A549 (cell line): ENCODE data around the gene OR10A2. TPM values are rescaled to one million over a fixed set of nuclear protein-coding genes. Genes with fewer than 3 reads are reported as not detected.
"Not testable (repeated sequence)": the region's sequence is repeated elsewhere in the genome, so short reads cannot be mapped to it uniquely, and the experiment has no call there.

Source experiments
- ATAC-seq, 2 experiments: fragments of 200-7000 bp in 1 of 2; fragments of >200 bp in 1 of 2; cut with Nextera tagmentation in 1 of 2; cut with Tn5 transposase in 1 of 2; 3 replicates each; pipeline versions ENCODE4 v1.8.0 to v1.9.1; 2018 to 2020; ENCODE audit warnings: mild to moderate bottlenecking in 1 of 2, moderate library complexity in 1 of 2
- CTCF ChIA-PET: fragments of 300-600 bp; sonication (Branson Sonifier 250); formaldehyde crosslinking; extraction: SDS; loops from one replicate; lab custom pipeline; 2021; ENCODE audit warnings: antibody characterized with exemption, inconsistent platforms; lab: Yijun Ruan, JAX
- POLR2A ChIA-PET: fragments of 350-600 bp; formaldehyde crosslinking; extraction: SDS; loops from one replicate; lab custom pipeline; 2021; ENCODE audit warnings: antibody characterized with exemption, inconsistent platforms; lab: Yijun Ruan, JAX
- DNase-seq, 2 experiments: peaks; one replicate each; pipeline versions ENCODE4 v3.0.0 to v3.0.0-alpha.2; 2011 to 2016; ENCODE audit warnings: low read depth in 1 of 2, low spot score in 1 of 2
- FAIRE-seq: peaks from 2 replicates; lab custom pipeline; 2011; peaks lifted over from hg19 to GRCh38; lab: Jason Lieb, UNC
- H3K27ac ChIP-seq, 2 experiments: fragments of >200 bp; sonication (Bioruptor Twin); formaldehyde crosslinking; 3 replicates each; pipeline ENCODE4 v1.5.1; 2016 to 2017
- H3K4me1 ChIP-seq: fragments of >200 bp; sonication (Bioruptor Twin); formaldehyde crosslinking; 3 replicates; pipeline ENCODE4 v1.6.1; 2016
- H3K4me2 ChIP-seq: fragments of >200 bp; sonication (Bioruptor Twin); formaldehyde crosslinking; 3 replicates; pipeline ENCODE4 v1.6.1; 2016
- H3K4me3 ChIP-seq: fragments of >200 bp; sonication (Bioruptor Twin); formaldehyde crosslinking; 3 replicates; pipeline ENCODE4 v1.5.1; 2016
- H3K9me3 ChIP-seq: fragments of >200 bp; sonication (Bioruptor Twin); formaldehyde crosslinking; 3 replicates; pipeline ENCODE4 v1.6.1; 2016
- CHD4 ChIP-seq: fragments of 200-600 bp; sonication (generic); IDR thresholded peaks from 2 replicates; pipeline ENCODE4 v1.6.1; 2016; ENCODE audit warnings: antibody characterized with exemption, mild to moderate bottlenecking, borderline replicate concordance
- EHF ChIP-seq: fragments of 250-450 bp; sonication (Bioruptor Pico); IDR thresholded peaks from 2 replicates; pipeline ENCODE4 v1.5.0; 2020; ENCODE audit warnings: mild to moderate bottlenecking
- FOXS1 ChIP-seq: fragments of 250-450 bp; sonication (Bioruptor Pico); IDR thresholded peaks from 2 replicates; pipeline ENCODE4 v1.5.0; 2020; ENCODE audit warnings: mild to moderate bottlenecking, moderate library complexity
- HDAC2 ChIP-seq: fragments of 200-600 bp; sonication (generic); IDR thresholded peaks from 2 replicates; pipeline ENCODE4 v1.6.1; 2016
- HEYL ChIP-seq: fragments of 250-450 bp; sonication (Bioruptor Pico); IDR thresholded peaks from 2 replicates; pipeline ENCODE4 v1.8.0; 2021; ENCODE audit warnings: mild to moderate bottlenecking, moderate library complexity
- HMGXB4 ChIP-seq: fragments of 250-450 bp; sonication (Bioruptor Pico); IDR thresholded peaks from 2 replicates; pipeline ENCODE4 v1.5.0; 2021; ENCODE audit warnings: mild to moderate bottlenecking, moderate library complexity, borderline replicate concordance
- HOXB13 ChIP-seq: fragments of 250-450 bp; sonication (Bioruptor Pico); IDR thresholded peaks from 2 replicates; pipeline ENCODE4 v1.5.0; 2020; ENCODE audit warnings: low read depth, mild to moderate bottlenecking, moderate library complexity
- MAFK ChIP-seq: fragments of 450-650 bp; IDR thresholded peaks from 2 replicates; pipeline ENCODE4 v1.6.1; 2014; ENCODE audit not compliant: partially characterized antibody
- MAZ ChIP-seq: fragments of 150-350 bp; IDR thresholded peaks from 2 replicates; pipeline ENCODE4 v1.6.1; 2014; ENCODE audit warnings: antibody characterized with exemption, low read depth, low read length, borderline replicate concordance
- MYC ChIP-seq: IDR thresholded peaks from 2 replicates; pipeline ENCODE4 v1.6.1; 2012; ENCODE audit warnings: mild to moderate bottlenecking, inconsistent platforms, low read length, improper control_type of control experiment, borderline replicate concordance
- RARB ChIP-seq: fragments of 250-450 bp; sonication (Bioruptor Pico); IDR thresholded peaks from 2 replicates; pipeline ENCODE4 v1.8.0; 2021; ENCODE audit warnings: mild to moderate bottlenecking, moderate library complexity
- RCOR1 ChIP-seq: fragments of 150-350 bp; IDR thresholded peaks from 2 replicates; pipeline ENCODE4 v1.6.1; 2014; ENCODE audit warnings: antibody characterized with exemption, low read length, low read depth
- RFX5 ChIP-seq: fragments of 450-650 bp; IDR thresholded peaks from 2 replicates; pipeline ENCODE4 v1.7.1; 2014; ENCODE audit warnings: antibody characterized with exemption, mild to moderate bottlenecking, moderate library complexity
- RNF2 ChIP-seq: fragments of 200-600 bp; sonication (generic); IDR thresholded peaks from 2 replicates; pipeline ENCODE4 v1.6.1; 2016; ENCODE audit warnings: low read depth, mild to moderate bottlenecking, antibody characterized with exemption, moderate library complexity, borderline replicate concordance
- SMC3 ChIP-seq: fragments of >200 bp; sonication (Bioruptor Twin); formaldehyde crosslinking; IDR thresholded peaks from 3 replicates; pipeline ENCODE4 v1.6.1; 2018; ENCODE audit warnings: inconsistent platforms
- SREBF2 ChIP-seq: fragments of 450-650 bp; IDR thresholded peaks from 2 replicates; pipeline ENCODE4 v1.6.1; 2014; ENCODE audit warnings: mild to moderate bottlenecking, moderate library complexity
- ZC3H11A ChIP-seq: fragments of 450-650 bp; IDR thresholded peaks from 2 replicates; pipeline ENCODE4 v1.6.1; 2014; ENCODE audit warnings: antibody characterized with exemption, mild to moderate bottlenecking
- ZFP36 ChIP-seq: fragments of 450-650 bp; IDR thresholded peaks from 2 replicates; pipeline ENCODE4 v1.6.1; 2014; ENCODE audit warnings: borderline replicate concordance; ENCODE audit not compliant: partially characterized antibody
- WGBS: methylation state at CpG from one replicate; pipeline ENCODE4 v1.1.6; 2017; ENCODE audit errors: missing lambda C conversion rate; 5-methylcytosine and 5-hydroxymethylcytosine counted together
- polyA plus RNA-seq, 4 experiments: library from polyadenylated mRNA; depleted of rRNA in 3 of 4; stranded (reverse); fragments of >200 nt; fragmentation: RNase III in 1 of 4; extraction: RNeasy Plus Mini Kit Qiagen cat#74134 plus additional on column Dnase treatment in 1 of 4; gene quantifications; 2 replicates in 3 of 4; 3 replicates in 1 of 4; pipeline ENCODE4 v1.2.3, GENCODE V29; 2011 to 2017
- TF ChIP-seq, protein P1 (sequence below): fragments of 200-600 bp; sonication (generic); IDR thresholded peaks from 2 replicates; pipeline ENCODE4 v1.6.1; 2016; ENCODE audit warnings: antibody characterized with exemption, mild to moderate bottlenecking, moderate library complexity

OR10A2 gene
- polyA plus RNA-seq, 2 of the 4 experiments (the other 2 are of a cell fraction) = not detected

DNA sequence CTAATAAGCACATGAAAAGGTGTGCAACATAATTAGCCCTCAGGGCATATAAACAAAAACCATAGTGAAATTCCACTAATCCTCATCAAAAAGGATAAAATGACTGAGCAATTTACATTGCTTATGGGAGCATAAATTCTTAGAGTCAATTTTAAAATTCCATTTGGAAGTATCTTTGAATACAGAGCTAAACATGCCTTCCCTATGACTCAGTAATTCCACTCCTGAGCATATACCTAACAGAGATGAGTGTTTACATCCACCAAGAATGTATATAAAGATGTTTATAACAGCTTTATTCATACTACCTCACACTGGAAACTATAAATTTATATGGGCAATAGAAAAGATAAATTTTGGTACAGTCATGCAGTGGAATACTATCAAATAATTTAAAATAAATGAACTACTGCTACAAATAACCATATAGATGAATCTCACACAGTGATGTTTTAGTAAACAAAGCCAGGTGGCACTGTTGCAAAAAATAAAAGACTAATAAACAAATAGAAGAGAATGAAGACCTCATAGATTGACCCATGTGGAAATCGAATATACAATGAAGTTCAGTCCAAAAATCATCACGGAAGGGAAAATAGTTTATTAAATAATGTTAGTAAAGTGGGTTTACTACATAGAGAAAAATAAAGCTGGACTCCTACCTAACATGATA is 37.6 kb downstream of the OR10A2 start:
- no peak for FAIRE-seq

GRCh38 chr11:6904804-6905203 is 41.9 kb downstream of the OR10A2 start:
- H3K4me3 ChIP-seq, POLR2A ChIA-PET, H3K9me3 ChIP-seq, H3K4me2 ChIP-seq, H3K4me1 ChIP-seq, FAIRE-seq, CTCF ChIA-PET, DNase-seq, ATAC-seq, H3K27ac ChIP-seq: not testable (repeated sequence)
- 25% methylated on average over 11 of the region's 13 CpGs for WGBS

More for the DNA sequence above, 37.6 kb downstream of the OR10A2 start:
- Histone ChIP-seq H3K27ac (no peak overlapping the region), H3K9me3 (no peaks in the 10 kb centered on the region), H3K4me3 (no peak overlapping the region), H3K4me2 (no peak overlapping the region), H3K4me1 (no peaks in the 10 kb centered on the region)
- POLR2A ChIA-PET = no interaction called here
- CTCF ChIA-PET = no interaction called here
- DNase-seq (no peak), ATAC-seq (no peak)
- WGBS = 16% methylated on average over 2 of the region's 2 CpGs
- TF ChIP-seq ZC3H11A (no peak), HOXB13 (CRISPR knock-in tag) (no peak), RCOR1 (no peak), CHD4 (no peak), RNF2 (no peak), FOXS1 (CRISPR knock-in tag) (no peak), EHF (CRISPR knock-in tag) (no peak)
- TF ChIP-seq, protein P1, sequence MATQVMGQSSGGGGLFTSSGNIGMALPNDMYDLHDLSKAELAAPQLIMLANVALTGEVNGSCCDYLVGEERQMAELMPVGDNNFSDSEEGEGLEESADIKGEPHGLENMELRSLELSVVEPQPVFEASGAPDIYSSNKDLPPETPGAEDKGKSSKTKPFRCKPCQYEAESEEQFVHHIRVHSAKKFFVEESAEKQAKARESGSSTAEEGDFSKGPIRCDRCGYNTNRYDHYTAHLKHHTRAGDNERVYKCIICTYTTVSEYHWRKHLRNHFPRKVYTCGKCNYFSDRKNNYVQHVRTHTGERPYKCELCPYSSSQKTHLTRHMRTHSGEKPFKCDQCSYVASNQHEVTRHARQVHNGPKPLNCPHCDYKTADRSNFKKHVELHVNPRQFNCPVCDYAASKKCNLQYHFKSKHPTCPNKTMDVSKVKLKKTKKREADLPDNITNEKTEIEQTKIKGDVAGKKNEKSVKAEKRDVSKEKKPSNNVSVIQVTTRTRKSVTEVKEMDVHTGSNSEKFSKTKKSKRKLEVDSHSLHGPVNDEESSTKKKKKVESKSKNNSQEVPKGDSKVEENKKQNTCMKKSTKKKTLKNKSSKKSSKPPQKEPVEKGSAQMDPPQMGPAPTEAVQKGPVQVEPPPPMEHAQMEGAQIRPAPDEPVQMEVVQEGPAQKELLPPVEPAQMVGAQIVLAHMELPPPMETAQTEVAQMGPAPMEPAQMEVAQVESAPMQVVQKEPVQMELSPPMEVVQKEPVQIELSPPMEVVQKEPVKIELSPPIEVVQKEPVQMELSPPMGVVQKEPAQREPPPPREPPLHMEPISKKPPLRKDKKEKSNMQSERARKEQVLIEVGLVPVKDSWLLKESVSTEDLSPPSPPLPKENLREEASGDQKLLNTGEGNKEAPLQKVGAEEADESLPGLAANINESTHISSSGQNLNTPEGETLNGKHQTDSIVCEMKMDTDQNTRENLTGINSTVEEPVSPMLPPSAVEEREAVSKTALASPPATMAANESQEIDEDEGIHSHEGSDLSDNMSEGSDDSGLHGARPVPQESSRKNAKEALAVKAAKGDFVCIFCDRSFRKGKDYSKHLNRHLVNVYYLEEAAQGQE = no peak

DNA sequence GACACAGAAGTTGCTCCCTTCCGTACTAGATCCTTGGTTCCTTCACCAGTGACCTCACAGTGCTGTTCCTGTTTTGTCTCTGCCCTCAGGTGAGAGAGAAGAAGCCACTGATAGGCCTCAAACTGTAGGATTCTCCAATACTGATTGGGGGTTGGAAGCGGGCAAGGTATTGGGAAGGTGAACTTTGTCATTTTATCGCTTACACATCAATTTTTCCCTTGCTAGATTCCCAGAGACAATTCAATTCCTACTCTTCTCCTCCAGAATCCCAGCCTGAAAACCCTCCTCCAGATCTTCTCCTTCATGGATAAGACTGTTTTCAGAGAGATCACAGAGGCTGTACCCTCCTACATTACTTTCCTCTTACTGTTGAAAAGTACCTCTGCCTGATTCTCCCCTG is 48.5 kb downstream of the OR10A2 start:
- ChIA-PET CTCF (no interaction called here), POLR2A (no interaction called here)
- FAIRE-seq (no peak), ATAC-seq (no peak), DNase-seq (no peak)
- no peak overlapping the region for H3K27ac ChIP-seq
- H3K4me3 ChIP-seq = no peak overlapping the region
- H3K9me3 ChIP-seq = no peaks in the 10 kb centered on the region
- WGBS = 28% methylated on average over 3 of the region's 3 CpGs
- H3K4me2 ChIP-seq = no peak overlapping the region
- TF ChIP-seq HOXB13 (CRISPR knock-in tag) (no peak), MAZ (no peak), ZFP36 (no peak), SREBF2 (no peak), MAFK (peak; percentile 58)
- TF ChIP-seq, all 56 proteins: peak for 1
- no peaks in the 10 kb centered on the region for H3K4me1 ChIP-seq

- ChIA-PET POLR2A (no interaction called here), CTCF (no interaction called here)
- ATAC-seq (peak in 1 of 2 experiments; percentile 47; a peak in 1 of 6 replicates), DNase-seq (no peak), FAIRE-seq (no peak)
- Histone ChIP-seq H3K4me1 (no peaks in the 10 kb centered on the region), H3K9me3 (no peaks in the 10 kb centered on the region), H3K27ac (no peak overlapping the region), H3K4me3 (no peak overlapping the region), H3K4me2 (no peak overlapping the region)
- 43% methylated on average over 3 of the region's 3 CpGs for WGBS
- TF ChIP-seq HMGXB4 (CRISPR knock-in tag) = no peak
- TF ChIP-seq RARB (CRISPR knock-in tag) = no peak
- no peak for TF ChIP-seq MYC
- TF ChIP-seq FOXS1 (CRISPR knock-in tag) = no peak
- no peak for TF ChIP-seq MAFK
- TF ChIP-seq HEYL (CRISPR knock-in tag) = no peak
- TF ChIP-seq SMC3 = no peak
- TF ChIP-seq RFX5 = no peak
- TF ChIP-seq, protein P1 = no peak
- TF ChIP-seq HDAC2 = no peak
- no peak for TF ChIP-seq ZFP36
Measured at GRCh38 chr11:6911948-6912347, 49.1 kb downstream of the OR10A2 start.
